ENCODE measurements around the gene CDK6.
"Not testable (repeated sequence)": the region's sequence is repeated elsewhere in the genome, so short reads cannot be mapped to it uniquely, and the experiment has no call there.

Gene CDK6

DNA sequence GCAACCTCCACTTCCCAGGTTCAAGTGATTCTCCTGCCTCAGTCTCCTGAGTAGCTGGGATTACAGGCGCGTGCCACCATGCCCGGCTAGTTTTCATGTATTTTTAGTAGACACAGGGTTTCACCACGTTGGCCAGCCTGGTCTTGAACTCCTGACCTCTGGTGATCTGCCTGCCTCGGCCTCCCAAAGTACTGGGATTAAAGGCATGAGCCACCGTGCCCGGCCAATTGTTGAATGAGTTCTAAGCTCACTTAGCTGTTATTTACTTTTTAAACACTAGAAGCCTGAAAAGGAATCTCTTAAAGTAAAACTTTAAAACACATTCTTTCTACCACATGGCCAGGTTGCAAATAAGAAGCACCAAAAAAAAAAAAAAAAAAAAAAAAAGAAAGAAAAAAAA lies 231.9 kb downstream of the CDK6 start:
- DNase-seq (ENCODE audit: low read depth in 1 of 2, low spot score in 1 of 2), result not testable (repeated sequence)

DNA sequence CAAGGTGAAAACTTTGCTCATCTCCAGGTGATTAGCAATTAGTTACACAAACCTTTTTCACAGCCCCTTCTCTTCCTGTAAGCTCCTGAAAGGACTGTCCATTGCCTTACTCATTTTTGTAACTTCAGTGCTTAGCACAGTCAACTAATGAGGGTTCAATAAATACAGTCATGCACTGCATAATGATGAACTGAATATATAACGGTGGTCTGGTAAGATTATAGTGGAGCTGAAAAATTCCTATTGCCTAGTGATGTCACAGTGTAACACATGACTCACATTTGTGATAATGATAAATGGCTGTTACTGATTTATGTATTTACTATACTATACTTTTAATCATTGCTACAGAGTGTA lies 233.3 kb downstream of the CDK6 start:
- no peak for DNase-seq (ENCODE audit: low read depth in 1 of 2, low spot score in 1 of 2)

DNA sequence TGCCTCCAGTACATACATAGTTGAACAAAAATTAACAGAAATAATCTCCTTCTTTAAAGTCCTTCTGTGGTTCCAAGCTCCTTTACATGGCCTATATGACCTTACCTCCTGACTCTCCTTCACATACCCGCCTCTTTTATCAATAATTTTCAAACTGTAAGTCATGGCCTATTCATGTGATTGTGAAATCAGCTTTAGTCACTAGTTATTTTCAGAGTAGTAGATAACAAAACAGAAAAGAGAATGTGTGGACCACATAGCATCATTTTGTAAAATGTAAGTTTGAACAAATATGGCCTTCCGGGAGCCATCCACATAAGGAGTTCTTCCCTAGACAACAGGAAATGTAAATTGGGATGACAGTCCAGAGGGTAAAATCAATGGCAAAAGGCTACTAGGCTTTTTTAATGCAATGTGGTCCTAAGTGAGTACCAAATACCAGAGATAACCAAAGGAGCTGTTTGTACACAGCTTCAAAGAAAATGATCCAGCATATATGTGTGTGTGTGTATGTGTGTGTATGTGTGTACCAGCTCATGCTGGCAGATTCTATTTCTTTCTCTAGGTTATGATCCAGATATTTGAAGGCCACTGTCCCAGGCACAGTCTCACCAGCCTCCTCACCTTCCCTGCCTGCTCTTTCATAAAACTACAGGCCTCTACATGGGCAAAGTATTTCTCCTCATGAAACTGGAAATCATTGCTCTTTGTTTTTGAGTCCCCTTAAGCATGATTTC lies 233.9 kb downstream of the CDK6 start:
- DNase-seq (ENCODE audit: low read depth in 1 of 2, low spot score in 1 of 2), result no peak

DNA sequence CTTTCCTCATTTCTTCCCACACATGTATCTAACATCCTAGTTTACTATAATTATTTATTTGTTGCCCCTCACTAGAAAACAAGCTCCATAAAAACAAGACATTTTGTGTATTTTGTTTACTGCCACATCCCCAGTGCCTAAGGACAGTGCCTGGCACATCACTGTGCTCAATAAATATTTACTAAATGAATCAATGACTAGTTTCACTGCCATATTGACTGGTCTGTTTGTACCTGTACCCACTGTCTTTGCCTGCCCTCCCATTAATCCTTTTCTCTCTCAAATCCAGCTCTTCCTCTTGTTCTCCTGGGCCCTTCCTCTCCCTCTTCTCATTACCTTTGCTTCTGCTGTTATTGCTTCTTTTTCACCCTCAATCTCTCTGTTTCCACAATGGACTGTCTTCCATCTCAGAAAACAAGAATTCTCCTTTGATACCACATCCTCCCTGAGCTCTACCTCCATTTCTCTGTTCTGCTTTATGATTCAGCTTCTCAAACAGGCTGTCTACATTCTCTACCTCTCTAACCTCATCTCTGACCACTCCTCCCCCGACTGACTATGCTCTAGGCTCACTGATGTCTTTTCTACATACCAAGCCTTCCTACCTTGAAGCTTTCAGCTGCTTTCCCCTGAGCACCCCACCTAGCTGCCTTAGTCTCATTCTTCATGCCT lies 237.9 kb downstream of the CDK6 start:
- DNase-seq (ENCODE audit: low read depth in 1 of 2, low spot score in 1 of 2), result no peak

DNA sequence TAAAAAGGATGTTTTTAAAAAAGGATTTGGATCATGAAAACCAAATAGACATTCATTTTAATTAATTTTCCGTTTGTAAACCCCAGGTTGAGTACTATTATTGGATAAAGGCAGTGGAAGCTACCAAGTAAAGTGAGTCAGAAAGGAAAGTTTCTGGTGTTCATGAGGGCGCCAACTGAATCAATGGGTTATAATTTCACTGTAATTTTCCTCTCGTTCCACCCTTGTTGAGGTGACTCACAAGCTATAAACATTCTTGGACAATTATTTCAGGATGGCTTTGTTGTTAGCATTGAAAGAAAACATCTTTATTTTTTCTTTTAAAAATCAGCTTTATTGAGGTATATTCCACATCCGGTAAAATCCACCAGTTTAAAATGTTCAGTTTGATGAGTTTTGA lies 241.1 kb downstream of the CDK6 start:
- no peak for DNase-seq (ENCODE audit: low read depth in 1 of 2, low spot score in 1 of 2)

DNA sequence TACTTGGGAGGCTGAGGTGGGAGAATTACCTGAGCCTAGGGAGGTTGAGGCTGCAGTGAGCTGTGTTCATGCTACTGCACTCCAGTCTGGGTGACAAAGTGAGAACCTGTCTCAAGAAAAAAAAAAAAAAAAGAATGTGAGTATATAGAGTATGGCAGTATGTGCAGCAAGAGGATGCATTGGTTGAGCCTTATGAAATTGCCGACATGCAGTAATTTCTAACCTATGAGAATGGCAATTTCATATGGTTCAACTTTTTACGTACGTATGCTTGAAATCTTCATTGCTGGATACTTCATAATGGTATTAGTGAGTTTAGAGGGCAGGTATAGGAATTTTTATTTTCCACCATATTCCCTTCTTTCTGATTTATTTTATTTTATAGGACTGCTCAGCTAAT lies 241.6 kb downstream of the CDK6 start:
- no peak for DNase-seq (ENCODE audit: low read depth in 1 of 2, low spot score in 1 of 2)

DNA sequence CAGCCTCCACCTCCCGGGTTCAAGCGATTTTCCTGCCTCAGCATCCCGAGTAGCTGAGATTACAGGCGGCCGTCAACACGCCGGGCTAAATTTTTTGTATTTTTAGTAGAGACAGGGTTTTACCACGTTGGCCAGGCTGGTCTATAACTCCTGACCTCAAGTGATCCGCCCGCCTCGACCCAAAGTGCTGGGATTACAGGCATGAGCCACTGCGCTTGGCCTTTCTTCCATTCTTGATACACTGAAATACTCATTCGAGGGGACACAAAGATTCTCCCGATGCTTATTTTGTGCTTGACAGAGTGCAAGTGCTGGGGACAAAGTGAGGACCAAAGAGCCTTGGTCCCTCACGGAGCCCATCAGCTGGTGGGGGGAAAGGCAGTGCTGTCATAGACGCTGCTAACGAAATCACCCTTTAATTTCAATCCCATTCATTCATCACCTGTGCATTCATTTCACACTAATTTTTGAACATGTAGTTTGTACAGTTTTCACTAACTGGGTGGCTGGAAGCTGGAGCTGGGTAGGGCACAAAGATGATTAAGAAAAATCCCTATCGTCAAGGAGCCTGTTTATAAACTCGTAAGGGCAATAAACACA lies 245.6 kb downstream of the CDK6 start:
- DNase-seq (ENCODE audit: low read depth in 1 of 2, low spot score in 1 of 2), result no peak

DNA sequence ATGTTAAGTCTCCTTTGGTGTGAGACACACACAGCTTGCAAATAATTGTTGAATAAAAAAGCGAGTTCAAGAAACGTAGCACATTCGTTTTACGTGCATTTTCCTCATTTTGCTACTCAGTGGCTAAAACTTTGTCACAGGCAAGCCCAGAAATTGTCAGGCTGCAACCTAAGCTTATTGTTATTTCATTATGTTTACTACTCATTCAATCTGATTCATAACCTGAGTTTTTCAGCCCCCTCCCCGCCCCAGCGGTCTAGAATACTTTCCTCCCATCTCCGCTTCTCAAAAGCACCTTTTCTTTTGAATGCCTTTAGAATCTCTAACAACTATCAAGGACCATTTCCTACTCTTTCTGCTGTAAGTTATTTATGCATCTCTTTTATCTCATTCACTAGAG lies 247.3 kb downstream of the CDK6 start:
- DNase-seq (ENCODE audit: low read depth in 1 of 2, low spot score in 1 of 2), result no peak

DNA sequence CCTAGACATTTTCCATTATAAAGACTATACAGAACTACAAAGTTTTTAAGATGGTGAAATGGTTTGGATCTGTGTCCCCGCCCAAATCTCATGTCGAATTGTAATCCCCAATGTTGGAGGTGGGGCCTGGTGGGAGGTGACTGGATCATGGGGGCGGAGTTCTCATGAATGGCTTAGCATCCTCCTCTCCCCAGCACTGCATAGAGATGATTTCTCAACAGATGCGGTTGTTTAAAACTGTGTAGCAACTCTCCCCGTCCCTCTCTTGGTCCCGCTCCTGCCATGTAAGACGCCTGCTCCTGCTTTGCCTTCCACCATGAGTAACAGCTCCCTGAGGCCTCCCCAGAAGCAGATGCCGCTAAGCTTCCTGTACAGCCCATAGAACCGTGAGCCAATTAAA lies 247.8 kb downstream of the CDK6 start:
- no peak for DNase-seq (ENCODE audit: low read depth in 1 of 2, low spot score in 1 of 2)

DNA sequence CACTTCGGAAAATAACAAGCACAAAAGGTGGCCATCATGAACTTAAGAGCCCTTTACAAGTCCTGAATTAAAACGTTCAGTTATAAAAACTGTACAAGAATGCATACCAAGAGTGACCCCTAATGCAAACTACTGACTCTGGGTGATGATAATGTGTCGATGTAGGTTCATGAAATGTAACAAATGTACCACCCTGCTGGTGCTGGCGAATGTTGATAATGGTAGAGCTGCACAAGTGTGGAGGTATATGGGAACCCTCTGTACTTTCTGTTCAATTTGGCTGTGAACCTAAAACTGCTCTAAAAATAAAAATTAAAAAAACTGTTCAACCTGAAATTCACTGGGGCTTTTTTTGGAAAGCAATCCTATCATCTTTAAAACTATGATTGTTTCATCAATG lies 249.5 kb downstream of the CDK6 start:
- no peak for DNase-seq (ENCODE audit: low read depth in 1 of 2, low spot score in 1 of 2)

DNA sequence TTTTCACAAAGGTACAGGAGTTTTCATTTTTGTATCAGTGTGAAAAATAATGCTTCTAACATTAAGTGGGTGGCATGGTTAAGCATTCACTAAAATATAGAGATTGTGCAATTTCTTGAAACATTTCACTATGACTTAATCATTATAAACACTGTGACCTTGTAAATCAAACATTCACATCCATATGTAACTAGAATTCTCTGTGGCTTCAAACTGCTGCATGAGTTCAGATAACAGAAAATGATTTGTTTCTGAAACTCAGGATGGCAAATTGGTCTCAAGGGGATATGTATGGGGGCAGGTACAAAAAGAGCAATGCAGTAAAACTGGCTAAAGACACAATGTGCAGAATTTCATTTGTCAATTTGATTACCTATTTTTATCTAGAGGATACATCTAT lies 250.0 kb downstream of the CDK6 start:
- no peak for DNase-seq (ENCODE audit: low read depth in 1 of 2, low spot score in 1 of 2)

DNA sequence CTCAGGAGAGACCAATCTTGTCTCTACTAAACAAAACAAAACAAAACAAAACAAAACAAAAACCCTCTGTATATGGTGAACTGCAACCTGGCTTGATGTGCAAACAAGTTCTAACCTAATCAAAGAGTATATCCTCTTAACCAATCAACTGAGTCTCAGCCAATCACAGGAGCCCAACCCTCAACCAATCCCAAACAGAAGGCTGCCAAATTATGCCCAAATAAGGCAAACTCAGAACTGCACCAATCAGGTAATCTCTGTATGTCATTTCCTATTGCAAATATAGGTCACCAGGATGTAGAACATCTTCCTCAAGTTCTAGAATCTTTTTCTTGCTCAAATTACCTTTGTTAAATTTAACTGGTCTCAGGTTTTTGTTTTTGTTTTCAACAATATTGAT lies 251.4 kb downstream of the CDK6 start:
- DNase-seq (ENCODE audit: low read depth in 1 of 2, low spot score in 1 of 2), result no peak

DNA sequence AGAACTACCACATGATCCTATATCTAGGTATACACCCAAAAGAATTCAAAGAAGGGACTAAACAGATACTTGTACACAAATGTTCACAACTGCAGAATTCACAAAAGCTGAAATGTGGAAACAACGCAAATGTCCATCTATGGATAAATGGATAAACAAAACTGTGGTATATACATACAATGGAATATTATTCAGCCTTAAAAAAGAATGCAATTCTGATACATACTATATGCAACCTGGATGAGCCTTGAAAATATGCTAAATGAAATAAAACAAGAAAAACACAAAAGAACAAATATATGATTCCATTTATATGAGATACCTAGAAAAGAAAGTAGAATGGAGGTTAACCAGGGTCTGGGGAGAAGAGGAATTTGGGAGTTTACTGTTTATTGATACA lies 253.4 kb downstream of the CDK6 start:
- no peak for DNase-seq (ENCODE audit: low read depth in 1 of 2, low spot score in 1 of 2)

DNA sequence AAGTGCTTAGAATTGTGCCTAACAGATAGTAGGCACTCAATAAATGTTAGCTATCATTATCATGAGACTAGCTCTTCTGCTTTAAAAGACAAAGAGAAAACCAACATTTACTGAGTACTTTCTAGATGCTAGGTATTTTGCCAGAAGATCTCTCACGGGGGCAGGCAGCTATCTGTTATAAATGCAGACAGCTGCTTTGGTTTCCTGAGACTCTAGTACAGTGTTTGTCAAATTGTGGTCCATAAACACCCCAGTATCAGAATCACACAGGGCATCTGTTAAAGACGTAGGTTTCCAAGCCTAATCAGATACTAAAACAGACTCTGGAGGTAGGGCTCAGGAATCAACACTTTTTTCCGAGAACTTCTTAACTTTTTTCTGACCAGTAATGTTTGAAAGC lies 260.1 kb downstream of the CDK6 start:
- no peak for DNase-seq (ENCODE audit: low read depth in 1 of 2, low spot score in 1 of 2)

DNA sequence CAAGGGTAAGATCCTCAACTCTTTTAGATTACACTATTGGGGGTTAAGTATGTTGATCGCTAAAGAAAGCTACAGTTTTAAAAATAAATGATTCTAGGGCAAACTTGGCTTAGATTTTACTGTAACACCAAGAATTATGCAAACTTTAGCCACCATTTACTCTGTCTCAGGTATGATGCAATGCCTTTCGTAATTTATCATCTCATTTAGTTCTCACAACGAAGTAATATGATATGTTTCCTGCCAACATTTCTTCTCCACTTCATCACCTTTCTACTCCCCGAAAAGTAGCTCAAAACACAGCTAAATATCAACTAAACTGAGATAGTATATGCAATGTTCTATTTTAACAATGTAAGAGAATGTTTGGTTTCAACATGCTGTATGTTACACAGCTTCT lies 267.2 kb downstream of the CDK6 start:
- DNase-seq (ENCODE audit: low read depth in 1 of 2, low spot score in 1 of 2), result no peak

DNA sequence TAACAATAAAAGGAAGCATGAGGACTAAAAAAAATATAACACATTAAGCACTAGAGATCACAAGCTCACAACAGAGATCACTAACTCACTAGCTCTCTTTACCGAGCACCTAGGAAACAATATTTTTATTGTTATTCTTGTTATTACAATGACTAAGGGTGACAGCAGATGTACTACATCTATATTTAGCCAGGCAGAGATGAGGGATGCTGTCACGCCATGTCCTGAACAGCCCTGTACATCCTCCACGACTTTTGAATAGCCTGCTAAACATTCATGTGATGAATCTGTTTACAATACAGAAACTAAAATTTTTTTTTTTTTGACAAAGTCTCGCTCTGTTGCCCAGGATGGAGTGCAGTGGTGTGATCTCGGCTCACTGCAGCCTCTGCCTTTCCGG lies 268.9 kb downstream of the CDK6 start:
- DNase-seq (ENCODE audit: low read depth in 1 of 2, low spot score in 1 of 2), result no peak

DNA sequence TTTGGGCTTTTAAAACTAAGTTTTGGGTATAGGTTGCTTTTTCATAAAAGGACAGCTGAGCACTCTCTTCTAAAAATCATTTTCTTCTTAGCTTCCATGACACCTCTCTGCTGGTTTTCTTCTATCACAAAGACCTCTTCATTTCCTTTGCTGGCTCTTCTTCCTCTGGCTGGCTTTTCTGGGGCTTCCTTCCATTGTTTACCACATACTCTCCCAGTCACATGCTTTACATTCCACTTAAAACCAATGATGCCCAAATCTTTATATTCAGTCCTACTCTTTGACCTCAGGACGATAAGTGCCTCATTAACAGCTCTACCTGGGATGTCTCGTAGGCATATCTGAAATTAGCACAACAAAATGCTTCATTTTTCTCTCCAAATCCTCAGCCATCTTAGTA lies 273.0 kb downstream of the CDK6 start:
- DNase-seq (ENCODE audit: low read depth in 1 of 2, low spot score in 1 of 2), result no peak

DNA sequence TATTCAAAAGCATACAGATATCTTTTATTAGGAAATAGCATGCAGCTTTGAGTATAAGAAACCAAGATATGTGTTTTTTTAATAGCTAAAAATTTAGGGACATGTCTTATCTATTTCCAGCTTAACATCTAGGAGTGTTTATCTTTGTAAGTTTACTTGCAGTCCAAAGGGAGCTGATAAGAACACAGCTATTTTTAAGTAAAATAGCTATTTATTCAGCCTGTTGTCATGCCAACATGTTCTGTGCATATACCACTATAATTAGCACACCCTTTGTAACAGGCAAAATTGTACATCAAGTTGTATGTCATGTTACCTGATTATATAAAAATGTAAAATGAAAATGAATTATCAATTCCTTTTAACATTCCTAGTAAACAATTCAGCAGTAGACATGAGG lies 275.8 kb downstream of the CDK6 start:
- no peak for DNase-seq (ENCODE audit: low read depth in 1 of 2, low spot score in 1 of 2)

DNA sequence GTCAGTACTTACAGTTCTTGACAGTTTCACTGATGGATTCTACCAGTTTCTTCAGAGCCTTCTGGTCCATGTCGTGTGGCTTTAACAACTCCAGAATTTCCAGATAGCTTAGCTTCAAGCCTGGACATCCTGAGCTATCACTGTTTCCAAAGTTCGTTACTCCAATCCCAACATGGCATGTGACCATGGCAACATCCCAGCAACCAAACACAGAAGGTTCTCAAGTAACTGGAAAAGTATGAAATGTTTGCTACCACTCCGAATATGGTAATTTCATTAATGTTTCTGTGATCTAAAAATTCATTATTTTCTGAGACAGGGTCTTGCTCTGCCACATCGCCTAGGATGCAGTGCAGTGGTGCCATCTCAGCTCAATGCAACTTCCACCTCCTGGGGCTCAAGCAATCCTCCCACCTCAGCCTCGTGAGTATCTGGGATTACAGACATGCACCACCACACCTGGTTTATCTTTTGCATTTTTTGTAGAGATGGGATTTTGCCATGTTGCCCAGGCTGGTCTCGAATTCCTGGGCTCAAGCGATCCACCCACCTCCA lies 278.5 kb downstream of the CDK6 start:
- no peak for DNase-seq (ENCODE audit: low read depth in 1 of 2, low spot score in 1 of 2)

DNA sequence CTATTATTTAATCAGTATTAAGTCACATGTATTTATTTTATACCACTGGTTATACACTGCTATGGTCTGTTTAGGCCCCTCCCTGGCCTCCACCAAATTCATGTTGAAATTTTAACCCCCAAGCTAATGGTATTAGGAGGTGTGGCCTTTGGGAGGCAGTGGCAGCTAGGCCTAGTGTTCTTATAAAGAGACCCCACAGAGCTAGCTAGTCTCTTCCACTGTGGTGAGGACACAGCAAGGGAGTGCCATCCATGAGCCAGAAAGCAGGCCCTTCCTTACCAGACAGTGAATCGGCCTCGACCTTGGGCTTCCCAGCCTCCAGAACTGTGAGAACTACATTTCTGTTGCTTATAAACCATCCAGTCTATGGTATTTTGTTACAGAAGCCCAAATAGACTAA lies 279.1 kb downstream of the CDK6 start:
- DNase-seq (ENCODE audit: low read depth in 1 of 2, low spot score in 1 of 2), result no peak

Measured in stimulated activated CD4-positive, alpha-beta T cell treated with anti-CD3 and anti-CD28 coated beads, Interleukin-15, amount 100 ng/mL, for 1 hour (primary cell).